NB4 (cell line): ENCODE results near the gene SMYD3.

Source experiments
- DNase-seq: peaks from one replicate; pipeline ENCODE4 v3.0.0; 2010; ENCODE audit warnings: low read depth
- H3K4me3 ChIP-seq: one replicate; pipeline ENCODE4 v1.5.1; 2011; ENCODE audit warnings: mild to moderate bottlenecking, low read depth, low read length, moderate library complexity
- MYC ChIP-seq: IDR thresholded peaks from 2 replicates; pipeline ENCODE4 v1.6.1; 2011; ENCODE audit warnings: low read depth, low read length
- POLR2A ChIP-seq: IDR thresholded peaks from 2 replicates; pipeline ENCODE4 v1.6.1; 2011; ENCODE audit warnings: mild to moderate bottlenecking; ENCODE audit not compliant: insufficient read length; ENCODE audit errors: extremely low read depth
- TF ChIP-seq, protein P1 (sequence below): IDR thresholded peaks from one replicate; pipeline ENCODE4 v1.5.1; 2012; ENCODE audit warnings: low read depth, low read length
- TF ChIP-seq, protein P2 (sequence below): IDR thresholded peaks from 2 replicates; pipeline ENCODE4 v1.6.1; 2011; ENCODE audit warnings: low read depth, low read length

The SMYD3 gene

DNA sequence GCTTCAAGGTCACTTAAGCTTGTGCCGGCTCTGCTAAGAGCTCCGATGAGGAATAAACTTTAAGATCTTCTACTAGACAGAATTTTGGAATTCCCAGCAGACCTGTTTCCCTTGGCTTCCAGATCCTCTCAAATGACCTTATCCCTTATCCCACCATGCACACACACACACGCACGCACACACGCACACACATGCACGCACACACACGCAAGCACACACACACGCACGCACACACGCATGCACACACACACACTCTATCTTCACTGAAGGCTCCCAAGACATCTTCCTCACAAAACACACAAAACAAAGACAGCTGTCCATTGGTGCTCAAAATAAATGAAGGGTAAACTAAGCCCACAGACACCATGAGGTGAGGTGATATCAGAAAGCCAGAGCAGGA is 692.4 kb downstream of the SMYD3 start:
- TF ChIP-seq POLR2A (no peak), MYC (no peak)
- TF ChIP-seq, protein P1, sequence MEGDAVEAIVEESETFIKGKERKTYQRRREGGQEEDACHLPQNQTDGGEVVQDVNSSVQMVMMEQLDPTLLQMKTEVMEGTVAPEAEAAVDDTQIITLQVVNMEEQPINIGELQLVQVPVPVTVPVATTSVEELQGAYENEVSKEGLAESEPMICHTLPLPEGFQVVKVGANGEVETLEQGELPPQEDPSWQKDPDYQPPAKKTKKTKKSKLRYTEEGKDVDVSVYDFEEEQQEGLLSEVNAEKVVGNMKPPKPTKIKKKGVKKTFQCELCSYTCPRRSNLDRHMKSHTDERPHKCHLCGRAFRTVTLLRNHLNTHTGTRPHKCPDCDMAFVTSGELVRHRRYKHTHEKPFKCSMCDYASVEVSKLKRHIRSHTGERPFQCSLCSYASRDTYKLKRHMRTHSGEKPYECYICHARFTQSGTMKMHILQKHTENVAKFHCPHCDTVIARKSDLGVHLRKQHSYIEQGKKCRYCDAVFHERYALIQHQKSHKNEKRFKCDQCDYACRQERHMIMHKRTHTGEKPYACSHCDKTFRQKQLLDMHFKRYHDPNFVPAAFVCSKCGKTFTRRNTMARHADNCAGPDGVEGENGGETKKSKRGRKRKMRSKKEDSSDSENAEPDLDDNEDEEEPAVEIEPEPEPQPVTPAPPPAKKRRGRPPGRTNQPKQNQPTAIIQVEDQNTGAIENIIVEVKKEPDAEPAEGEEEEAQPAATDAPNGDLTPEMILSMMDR = no peak
- TF ChIP-seq, protein P2, sequence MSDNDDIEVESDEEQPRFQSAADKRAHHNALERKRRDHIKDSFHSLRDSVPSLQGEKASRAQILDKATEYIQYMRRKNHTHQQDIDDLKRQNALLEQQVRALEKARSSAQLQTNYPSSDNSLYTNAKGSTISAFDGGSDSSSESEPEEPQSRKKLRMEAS = no peak
- DNase-seq = no peak
- H3K4me3 ChIP-seq = no peak overlapping the region

DNA sequence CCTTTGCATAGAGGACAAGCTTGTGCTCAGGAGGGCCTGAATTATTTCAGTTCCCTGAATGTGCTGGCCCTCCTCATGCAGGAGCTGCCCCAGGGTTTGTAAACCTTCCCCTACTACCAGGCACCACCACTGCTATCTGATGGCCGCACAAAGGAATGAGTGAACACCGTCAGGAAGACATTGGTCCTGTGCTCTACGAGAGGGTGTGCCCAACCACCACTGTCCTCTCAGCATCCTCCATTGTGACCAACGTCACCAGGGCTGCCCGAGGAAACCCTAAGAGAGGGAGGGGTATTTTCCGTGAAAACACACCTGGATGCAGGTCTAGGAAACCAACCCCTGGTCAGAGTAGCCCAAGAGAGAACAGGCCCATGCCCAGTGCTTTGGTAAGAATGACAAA is 694.8 kb downstream of the SMYD3 start:
- DNase-seq = no peak
- TF ChIP-seq POLR2A = no peak
- no peak for TF ChIP-seq MYC
- TF ChIP-seq, protein P1 = no peak
- TF ChIP-seq, protein P2 = no peak
- no peak overlapping the region for H3K4me3 ChIP-seq

DNA sequence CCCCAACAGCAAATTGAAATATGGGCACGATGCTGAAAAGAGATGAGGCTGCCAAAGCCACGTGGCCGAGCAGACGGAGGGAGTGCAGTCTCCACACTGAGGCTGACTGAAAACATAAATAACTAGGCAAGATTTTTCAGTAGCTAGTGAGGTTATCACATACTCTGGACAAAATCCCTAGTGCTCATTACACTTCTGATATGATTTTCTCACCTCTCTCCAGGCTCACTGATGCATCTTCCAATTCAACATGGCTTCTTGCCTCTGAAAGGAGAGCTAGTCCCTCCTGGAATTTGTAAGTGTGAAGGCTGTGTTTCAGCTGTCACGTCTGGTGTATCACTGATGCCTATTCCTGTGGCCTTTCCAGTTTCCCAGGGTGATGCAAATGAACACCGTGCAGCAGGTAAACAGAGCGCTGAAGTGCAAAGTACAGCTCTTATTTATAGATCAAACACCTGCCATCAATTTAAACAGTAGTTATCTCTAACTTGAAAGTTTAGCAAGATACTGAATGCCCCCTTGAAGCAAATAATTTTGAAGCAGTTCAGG is 696.2 kb downstream of the SMYD3 start:
- DNase-seq = no peak
- TF ChIP-seq MYC (no peak), POLR2A (no peak)
- TF ChIP-seq, protein P2 = no peak

DNA sequence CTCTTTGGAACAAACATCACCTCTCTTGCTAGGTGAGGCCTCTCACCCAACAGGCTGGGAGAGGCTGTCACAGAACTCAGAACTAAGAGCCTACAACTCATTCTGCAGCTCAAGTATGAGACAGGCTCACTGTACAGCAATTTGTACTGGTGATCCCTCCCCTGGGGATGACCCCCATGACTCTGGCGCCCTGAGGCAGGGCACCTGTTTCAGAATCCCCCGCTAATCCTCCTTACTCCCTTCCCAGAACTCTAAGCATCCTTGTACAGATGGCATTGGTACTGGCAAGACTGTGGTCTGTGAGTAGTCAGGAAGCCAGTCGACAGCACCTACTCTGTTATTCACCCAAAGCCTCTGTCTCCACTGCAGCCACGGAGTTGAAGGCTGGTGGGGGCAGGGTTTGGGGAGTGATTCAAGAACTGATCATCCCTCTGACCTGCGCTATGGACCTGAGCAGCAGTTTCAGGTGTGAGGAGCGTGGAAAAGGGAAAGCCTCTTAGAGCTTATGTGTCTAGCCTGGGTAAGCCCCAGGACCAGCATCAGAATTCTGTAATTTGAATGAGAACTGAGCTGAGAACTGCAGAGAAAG is 696.8 kb downstream of the SMYD3 start:
- TF ChIP-seq MYC (no peak), POLR2A (no peak)
- TF ChIP-seq, protein P1 = no peak
- TF ChIP-seq, protein P2 = no peak
- no peak overlapping the region for H3K4me3 ChIP-seq
- no peak for DNase-seq

More for the DNA sequence above, 696.2 kb downstream of the SMYD3 start:
- H3K4me3 ChIP-seq = no peak overlapping the region

DNA sequence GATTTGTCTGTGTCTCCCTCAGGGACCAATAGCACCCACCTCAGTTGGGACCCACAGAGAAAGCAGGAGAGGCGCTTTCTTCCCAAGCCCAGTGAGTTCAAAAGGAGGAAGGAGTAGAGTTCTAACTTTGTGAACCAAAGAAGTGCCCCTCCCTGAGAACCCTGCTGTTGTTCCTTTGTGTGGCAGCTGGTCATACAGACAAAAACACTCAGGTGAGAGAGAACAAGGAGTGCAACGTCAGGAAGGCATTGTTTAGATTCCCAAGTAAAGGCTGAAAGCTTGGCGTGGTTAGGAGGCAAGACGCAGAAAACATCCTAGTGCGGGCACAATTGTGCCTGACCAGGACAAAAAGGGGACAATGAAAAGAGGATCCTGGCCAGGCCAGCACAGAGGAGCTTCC is 697.7 kb downstream of the SMYD3 start:
- TF ChIP-seq POLR2A = no peak
- TF ChIP-seq MYC = no peak
- TF ChIP-seq, protein P1 = no peak
- TF ChIP-seq, protein P2 = no peak
- H3K4me3 ChIP-seq = no peak overlapping the region
- peak; percentile 6 for DNase-seq

DNA sequence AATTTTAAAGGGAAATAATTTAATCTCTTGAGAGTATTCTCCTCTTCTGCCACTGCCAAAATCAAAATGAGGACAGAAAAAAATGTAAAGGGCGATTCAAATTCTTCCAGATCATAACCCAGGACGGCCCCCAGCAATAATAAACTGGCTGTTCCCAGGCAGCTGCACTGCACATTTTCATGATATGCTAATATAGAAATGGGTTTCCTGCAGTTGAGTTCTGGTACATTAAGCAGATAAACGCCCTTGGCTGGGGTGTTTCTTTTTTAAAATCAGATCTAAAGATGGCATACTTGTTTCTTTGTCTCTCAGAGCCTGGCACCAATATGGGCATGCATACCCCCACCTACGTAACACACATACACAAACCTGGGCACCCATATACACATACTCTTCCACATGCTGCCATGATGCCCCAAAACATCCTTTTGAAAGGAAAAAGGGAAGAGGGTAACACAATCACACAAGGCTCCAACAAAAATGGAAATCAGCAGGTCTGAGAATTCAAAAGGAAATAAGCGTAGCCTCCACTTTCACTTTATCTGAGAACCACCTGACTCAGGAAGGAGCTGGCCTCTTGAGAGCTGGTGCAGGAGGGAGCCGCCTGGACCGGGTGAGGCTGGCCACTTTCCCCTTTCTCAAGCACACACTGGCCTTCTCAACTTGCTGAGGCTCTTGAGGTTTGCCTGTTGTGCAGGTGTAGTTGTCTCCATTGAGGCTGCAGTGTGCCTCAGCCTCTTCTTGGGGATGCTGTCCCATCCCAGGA is 698.9 kb downstream of the SMYD3 start:
- DNase-seq = peak; percentile 33
- TF ChIP-seq MYC (no peak), POLR2A (no peak)
- TF ChIP-seq, protein P1 = no peak
- TF ChIP-seq, protein P2 = no peak
- peak overlapping the region; percentile 42 for H3K4me3 ChIP-seq
